Left colon (tissue), 2 donors: ENCODE data around the gene CEACAM6. TPM values are rescaled to one million over a fixed set of nuclear protein-coding genes. Genes with fewer than 3 reads are reported as not detected.
"Not testable (repeated sequence)": the region's sequence is repeated elsewhere in the genome, so short reads cannot be mapped to it uniquely, and the experiment has no call there.

Experiments used
- ATAC-seq: fragments of 200-7000 bp; cut with Tn5 transposase; one replicate; pipeline ENCODE4 v1.9.1; 2020; ENCODE audit warnings: mild to moderate bottlenecking, moderate library complexity
- DNase-seq, 2 donors: peaks; one replicate each; pipeline ENCODE4 v3.0.0-alpha.2; 2020
- intact Hi-C, 2 donors: fragments of 100-400 bp; cut with DNase I in 1 of 2; cut with micrococcal nuclease in 1 of 2; formaldehyde crosslinking; loops; one replicate each; pipeline versions ENCODE4 v1.11.2 to v1.14.0; 2022; cut with DNase I, micrococcal nuclease
- total RNA-seq, 2 donors: library from RNA; stranded (reverse); fragmentation: NEBNext Ultra II Directional; extraction: Animal tissue kit (Norgen Biotek cat#: 25700); gene quantifications; one replicate each; pipeline ENCODE4 v1.2.1, GENCODE V29; 2021
- donor health status: DM: no; HTN: no; CAD: no.
- donor health status: DM: yes; HTN: yes; CAD: no.

The CEACAM6 gene
- total RNA-seq, 2 donors from 2014 or later, result 485 to 596 TPM

GRCh38 chr19:41744850-41745249, 10.5 kb upstream of the CEACAM6 start:
- intact Hi-C loops, result no loop called here
- DNase-seq (peak; percentile 75 to 84), ATAC-seq (peak; percentile 70)

- ATAC-seq (no peak), DNase-seq (no peak)
- intact Hi-C loops, result no loop called here
Measured at GRCh38 chr19:41745756-41746155, 9.6 kb upstream of the CEACAM6 start.

GRCh38 chr19:41746593-41747227, 8.6 kb upstream of the CEACAM6 start:
- peak; percentile 65 for ATAC-seq
- DNase-seq, result peak; percentile 72 to 77
- intact Hi-C loops, result no loop called here

- DNase-seq (no peak), ATAC-seq (no peak)
- intact Hi-C loops, result no loop called here
Measured at GRCh38 chr19:41748012-41748411, 7.3 kb upstream of the CEACAM6 start.

- ATAC-seq, DNase-seq, intact Hi-C loops: not testable (repeated sequence)
Measured at GRCh38 chr19:41750248-41751134, 4.8 kb upstream of the CEACAM6 start.

GRCh38 chr19:41753159-41753558, 2.2 kb upstream of the CEACAM6 start:
- ATAC-seq (peak; percentile 59), DNase-seq (peak in 1 of 2 donors; percentile 86)
- intact Hi-C loops, result no loop called here

- intact Hi-C loops, result no loop called here
- peak; percentile 67 to 78 for DNase-seq
- ATAC-seq, result peak; percentile 58
Measured at GRCh38 chr19:41753936-41754529, 1.3 kb upstream of the CEACAM6 start.

- DNase-seq, result no peak
- no peak for ATAC-seq
- intact Hi-C loops, result no loop called here
Measured at GRCh38 chr19:41758846-41759245, 3.5 kb downstream of the CEACAM6 start.

DNA sequence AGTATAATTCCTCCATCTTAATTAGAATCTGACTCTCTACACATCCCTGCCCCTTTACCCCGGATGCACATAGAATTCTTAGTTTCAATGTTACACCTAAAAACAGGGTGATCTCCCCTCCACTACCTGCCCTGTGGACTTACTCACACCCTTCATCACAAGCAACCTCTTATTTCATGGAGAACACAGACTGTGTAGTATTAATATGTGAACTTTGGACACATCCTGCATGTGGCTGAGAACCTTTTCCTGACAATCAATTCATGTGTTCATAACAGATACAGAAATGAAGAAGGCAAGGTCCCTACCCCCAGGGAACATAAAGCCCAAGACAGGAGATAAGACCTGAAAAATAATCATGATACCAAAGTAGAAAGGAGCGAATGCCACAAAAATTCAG, 11.8 kb downstream of the CEACAM6 start:
- peak; percentile 69 for ATAC-seq

DNA sequence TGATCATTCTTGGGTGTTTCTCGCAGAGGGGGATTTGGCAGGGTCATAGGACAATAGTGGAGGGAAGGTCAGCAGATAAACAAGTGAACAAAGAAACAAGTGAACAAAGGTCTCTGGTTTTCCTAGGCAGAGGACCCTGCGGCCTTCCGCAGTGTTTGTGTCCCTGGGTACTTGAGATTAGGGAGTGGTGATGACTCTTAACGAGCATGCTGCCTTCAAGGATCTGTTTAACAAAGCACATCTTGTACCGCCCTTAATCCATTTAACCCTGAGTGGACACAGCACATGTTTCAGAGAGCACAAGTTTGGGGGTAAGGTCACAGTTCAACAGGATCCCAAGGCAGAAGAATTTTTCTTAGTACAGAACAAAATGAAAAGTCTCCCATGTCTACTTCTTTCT, 12.8 kb downstream of the CEACAM6 start:
- ATAC-seq, intact Hi-C loops: not testable (repeated sequence)

More for the DNA sequence above, 11.8 kb downstream of the CEACAM6 start:
- intact Hi-C loops, result no loop called here
- no peak for DNase-seq

GRCh38 chr19:41769608-41770007, 14.3 kb downstream of the CEACAM6 start:
- DNase-seq, result no peak
- no peak for ATAC-seq
- intact Hi-C loops, result no loop called here

More for the DNA sequence above, 12.8 kb downstream of the CEACAM6 start:
- DNase-seq, result not testable (repeated sequence)

GRCh38 chr19:41771410-41771809, 16.1 kb downstream of the CEACAM6 start:
- no peak for ATAC-seq
- intact Hi-C loops, result no loop called here

GRCh38 chr19:41774515-41774980, 19.2 kb downstream of the CEACAM6 start:
- DNase-seq (peak; percentile 67 to 92), ATAC-seq (peak; percentile 85)
- intact Hi-C loops, result no loop called here

More at GRCh38 chr19:41771410-41771809, 16.1 kb downstream of the CEACAM6 start:
- DNase-seq, result no peak

- intact Hi-C loops, result no loop called here
- ATAC-seq, result no peak
- no peak for DNase-seq
Measured at GRCh38 chr19:41776700-41777099, 21.4 kb downstream of the CEACAM6 start.

GRCh38 chr19:41783612-41784011, 28.3 kb downstream of the CEACAM6 start:
- DNase-seq (no peak), ATAC-seq (no peak)
- intact Hi-C loops, result no loop called here

DNA sequence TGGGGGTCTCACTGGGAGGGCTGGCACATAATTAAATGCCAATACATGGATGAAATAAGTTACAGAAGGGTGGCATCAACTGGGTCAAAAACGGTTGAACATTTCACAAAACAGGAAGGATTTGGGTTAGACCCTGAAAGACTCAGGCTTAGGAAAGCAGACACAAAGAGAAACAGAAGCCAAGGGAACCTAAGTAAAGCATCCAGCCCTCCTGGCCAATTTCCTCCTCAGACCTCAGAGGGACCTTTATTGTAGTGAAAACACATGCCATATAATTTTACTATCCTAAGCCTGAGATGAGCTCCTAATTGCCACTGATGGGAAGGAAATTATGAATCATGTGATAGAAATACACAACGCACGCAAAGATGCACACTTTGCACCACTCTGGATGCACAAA, 29.0 kb downstream of the CEACAM6 start:
- DNase-seq (no peak), ATAC-seq (peak; percentile 76)
- intact Hi-C loops, result no loop called here

GRCh38 chr19:41784743-41785142, 29.4 kb downstream of the CEACAM6 start:
- ATAC-seq, result peak; percentile 27
- DNase-seq, result no peak

DNA sequence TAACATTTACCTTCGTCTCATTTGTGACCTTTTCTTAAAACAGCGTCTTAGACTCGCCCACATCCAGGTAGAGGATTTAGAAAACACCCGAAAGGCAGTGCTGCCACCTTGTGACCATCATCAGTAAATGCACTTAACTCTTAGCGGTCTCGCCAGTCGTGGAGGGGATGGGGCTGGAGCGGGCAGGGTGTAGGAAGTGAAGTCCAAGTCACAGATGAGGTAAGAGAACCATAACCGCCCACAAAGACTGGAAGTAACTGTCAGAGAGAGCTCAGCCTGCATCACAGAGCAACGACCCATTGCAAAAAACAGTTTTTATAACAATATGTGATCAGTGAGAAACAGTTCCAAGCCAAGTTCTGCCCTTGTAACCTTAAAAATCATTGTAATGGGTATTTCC, 30.3 kb downstream of the CEACAM6 start:
- intact Hi-C loops, result no loop called here
- peak; percentile 69 for ATAC-seq
- DNase-seq, result peak; percentile 69 to 71

More at GRCh38 chr19:41784743-41785142, 29.4 kb downstream of the CEACAM6 start:
- intact Hi-C loops, result no loop called here

DNA sequence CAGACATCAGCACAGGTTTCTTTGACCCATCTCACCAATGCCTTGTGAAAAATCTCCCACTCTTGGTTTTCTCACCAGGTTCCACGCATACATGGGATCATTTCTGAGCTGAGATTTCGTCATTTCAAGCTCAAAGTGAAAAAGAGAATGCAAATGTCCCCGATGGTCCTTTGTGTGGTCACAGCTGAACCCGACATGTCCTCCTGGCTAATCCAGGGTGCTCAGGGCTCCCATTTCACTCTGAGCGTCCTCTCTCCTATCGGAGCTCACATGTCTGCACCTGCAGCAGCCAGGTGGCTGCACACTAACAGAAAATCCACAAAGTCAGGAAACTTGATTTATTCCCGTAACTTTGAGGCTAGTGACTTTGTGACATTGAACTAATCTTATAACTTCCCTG, 31.7 kb downstream of the CEACAM6 start:
- ATAC-seq (no peak), DNase-seq (no peak)
- intact Hi-C loops, result no loop called here
